ENCODE data around the gene ATP11A.
"Not testable (repeated sequence)": the region's sequence is repeated elsewhere in the genome, so short reads cannot be mapped to it uniquely, and the experiment has no call there.

The ATP11A gene

GRCh38 chr13:112843392-112844111 lies 153.7 kb downstream of the ATP11A start:
- DNase-seq = no peak

- DNase-seq = no peak
Observed at GRCh38 chr13:112844411-112844810, 154.6 kb downstream of the ATP11A start.

DNA sequence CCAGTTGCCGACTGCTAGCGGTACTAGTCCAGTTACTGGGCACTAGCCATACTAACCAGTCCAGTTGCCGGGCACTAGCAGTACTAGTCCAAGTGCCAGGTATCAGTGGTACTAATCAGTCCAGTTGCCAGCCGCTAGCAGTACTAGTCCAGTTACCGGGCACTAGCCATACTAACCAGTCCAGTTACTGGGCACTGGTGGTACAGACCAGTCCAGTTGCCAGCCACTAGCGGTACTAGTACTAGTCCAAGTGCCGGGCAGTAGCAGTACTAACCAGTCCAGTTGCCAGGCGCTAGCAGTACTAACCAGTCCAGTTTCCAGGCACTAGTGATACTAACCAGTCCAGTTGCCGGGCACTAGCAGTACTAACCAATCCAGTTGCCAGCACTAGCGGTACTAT lies 155.0 kb downstream of the ATP11A start:
- no peak for DNase-seq

DNA sequence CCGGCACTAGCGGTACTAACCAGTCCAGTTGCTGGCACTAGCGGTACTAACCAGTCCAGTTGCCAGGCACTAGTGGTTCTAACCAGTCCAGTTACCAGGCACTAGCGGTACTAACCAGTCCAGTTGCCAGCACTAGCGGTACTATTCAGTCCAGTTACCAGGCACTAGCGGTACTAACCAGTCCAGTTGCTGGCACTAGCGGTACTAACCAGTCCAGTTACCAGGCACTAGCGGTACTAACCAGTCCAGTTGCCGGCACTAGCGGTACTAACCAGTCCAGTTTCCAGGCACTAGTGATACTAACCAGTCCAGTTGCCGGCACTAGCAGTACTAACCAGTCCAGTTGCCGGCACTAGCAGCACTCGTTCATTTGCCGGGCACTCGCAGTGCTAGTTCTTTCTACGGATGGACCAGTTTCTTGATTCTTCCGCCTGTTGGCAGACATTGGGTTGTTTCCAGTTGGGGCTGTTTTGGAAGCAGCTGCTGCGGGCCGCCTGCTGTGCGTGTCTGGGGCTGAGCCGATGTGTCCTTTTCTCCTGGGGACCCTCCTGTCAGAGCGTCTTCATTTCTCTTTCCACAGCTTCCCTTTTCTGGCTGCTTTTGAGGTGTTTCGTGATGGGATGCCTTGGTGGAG lies 155.8 kb downstream of the ATP11A start:
- no peak for DNase-seq

GRCh38 chr13:112846411-112847115 lies 156.7 kb downstream of the ATP11A start:
- DNase-seq = no peak

DNA sequence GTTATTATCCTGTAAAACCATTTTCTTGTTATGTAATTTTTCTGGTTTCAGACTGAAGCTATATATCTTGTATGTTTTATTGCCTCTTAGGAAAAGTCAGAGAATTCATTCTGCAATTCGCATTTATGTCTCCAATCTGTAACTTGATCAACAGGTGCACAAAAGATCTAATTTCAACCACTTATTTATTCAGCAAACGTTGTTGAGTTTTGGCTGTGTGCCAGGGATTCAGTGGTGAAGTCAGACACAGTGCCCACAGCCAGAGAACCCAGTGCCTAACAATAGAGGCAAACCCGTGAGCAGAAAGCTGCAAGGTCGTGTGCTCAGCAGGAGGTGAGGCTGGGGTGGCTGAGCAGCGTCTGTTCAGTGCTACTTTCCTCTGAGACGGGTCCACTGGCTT lies 159.7 kb downstream of the ATP11A start:
- no peak for DNase-seq

GRCh38 chr13:112850273-112850672 lies 160.4 kb downstream of the ATP11A start:
- no peak for DNase-seq

DNA sequence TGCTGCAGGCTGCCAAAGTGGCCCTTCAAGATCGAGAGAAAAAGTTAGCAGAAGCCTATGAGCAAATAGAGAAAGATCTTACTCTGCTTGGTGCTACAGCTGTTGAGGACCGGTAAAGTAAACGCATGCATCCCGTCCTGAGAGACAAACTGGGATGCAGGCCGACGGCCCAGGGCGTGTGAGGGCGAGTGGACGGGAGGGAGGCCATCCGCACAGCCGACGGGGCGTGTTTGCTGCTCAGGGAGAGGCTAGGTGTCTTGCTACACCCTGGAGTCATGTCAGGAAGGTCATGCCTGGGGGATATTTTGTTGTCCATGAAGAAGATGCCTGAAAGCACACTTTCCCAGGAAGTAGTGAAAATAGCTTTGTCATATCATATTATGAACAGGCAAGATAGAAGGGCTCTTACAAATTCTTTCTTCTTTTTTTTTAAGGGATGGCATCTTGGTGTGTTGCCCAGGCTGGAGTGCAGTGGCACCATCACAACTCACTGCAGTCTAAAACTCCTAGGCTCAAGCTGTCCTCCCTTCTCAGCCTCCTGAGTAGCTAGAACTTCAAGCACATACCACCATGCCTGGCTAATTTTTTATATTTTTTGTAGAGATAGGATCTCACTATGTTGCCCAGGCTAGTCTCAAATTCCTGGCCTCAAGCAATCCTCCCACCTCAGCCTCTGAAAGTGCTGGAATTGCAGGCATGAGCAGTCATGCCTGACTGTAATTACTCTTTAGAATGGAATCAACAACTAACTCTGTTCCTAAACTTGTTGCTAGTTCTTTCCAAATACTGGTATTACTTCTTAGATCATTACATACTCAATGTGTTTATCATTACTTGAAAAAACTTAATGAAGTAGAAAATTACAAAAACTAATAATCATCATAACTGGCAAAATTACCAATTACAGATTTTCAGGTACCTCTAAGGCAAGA lies 161.5 kb downstream of the ATP11A start:
- no peak for DNase-seq

DNA sequence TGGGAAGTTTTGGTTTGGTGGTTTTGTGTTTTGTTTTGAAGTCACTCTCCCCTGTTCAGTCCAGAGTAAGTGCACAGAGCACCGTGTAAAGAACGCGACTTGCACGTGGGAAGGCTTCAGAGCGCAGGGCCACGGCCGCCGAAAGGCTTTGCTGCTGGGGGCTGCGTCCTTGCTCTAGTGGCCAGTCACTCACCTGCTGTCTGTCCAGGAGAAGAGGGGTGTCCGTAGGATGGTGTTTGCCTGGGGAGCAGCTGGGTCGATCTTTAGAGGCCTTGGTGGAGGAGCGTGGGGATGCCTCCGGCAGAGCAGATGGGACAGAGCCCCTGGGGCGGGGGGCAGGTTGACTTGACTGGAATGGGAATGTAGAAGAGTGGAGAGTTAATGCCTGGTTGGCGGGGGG lies 162.6 kb downstream of the ATP11A start:
- DNase-seq = no peak

DNA sequence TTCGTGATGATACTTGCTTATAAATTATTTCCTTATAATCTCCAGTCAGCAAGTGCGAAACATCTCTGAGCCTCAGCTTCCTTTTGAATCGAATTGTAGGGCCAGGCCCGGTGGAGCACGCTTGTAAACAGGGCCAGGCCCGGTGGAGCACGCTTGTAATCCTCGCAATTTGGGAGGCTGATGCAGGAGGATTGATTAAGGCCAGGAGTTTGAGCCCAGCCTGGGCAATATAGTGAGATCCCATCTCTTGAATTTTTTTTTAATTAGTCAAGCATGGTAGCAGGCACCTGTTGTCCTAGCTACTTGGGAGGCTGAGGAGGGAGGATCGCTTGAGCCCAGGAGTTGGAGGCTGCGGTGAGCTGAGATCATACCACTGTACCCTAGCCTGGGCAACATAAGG lies 163.0 kb downstream of the ATP11A start:
- DNase-seq = no peak

GRCh38 chr13:112854321-112854720 lies 164.5 kb downstream of the ATP11A start:
- no peak for DNase-seq

DNA sequence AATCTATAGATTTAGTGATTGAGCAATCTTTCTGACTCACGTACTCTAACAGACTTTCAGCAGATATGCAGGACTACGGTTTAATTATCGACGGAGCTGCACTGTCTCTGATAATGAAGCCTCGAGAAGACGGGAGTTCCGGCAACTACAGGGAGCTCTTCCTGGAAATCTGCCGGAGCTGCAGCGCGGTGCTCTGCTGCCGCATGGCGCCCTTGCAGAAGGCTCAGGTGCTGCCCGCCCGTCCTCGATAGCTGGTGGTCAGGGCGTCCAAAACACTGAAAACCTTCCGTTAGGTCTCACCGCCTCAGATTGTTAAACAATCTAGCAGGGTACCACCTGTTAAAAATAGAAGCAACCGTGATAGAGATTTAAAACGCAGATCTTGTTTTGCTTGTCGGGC lies 166.0 kb downstream of the ATP11A start:
- DNase-seq = no peak

DNA sequence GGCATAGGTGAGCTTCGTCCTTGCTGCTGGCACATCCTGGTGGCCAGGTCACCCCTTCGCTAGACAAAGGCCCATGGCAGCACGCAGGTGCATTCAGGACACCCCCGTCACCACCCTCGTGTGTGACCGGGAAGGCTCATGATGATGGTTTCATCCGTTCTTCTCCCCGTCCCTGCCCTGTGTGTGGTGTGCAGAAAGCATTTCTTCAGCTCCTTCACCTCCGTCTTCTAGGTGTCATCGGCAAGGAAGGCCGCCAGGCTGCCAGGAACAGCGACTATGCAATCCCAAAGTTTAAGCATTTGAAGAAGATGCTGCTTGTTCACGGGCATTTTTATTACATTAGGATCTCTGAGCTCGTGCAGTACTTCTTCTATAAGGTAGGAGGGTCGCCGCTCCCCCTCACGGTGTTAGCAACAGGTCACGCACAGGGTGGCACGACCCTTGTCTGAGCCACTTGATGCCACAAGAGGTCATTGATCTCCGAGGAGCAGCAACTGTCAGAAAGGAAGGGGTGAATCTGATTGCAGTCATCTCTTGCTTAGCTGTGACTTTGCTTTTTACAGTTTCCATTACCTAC lies 168.2 kb downstream of the ATP11A start:
- no peak for DNase-seq

- DNase-seq = no peak
Observed at GRCh38 chr13:112859128-112859816, 169.4 kb downstream of the ATP11A start.

- no peak for DNase-seq
Observed at GRCh38 chr13:112859817-112860190, 170.0 kb downstream of the ATP11A start.

- DNase-seq = no peak
Observed at GRCh38 chr13:112861876-112862615, 172.2 kb downstream of the ATP11A start.

DNA sequence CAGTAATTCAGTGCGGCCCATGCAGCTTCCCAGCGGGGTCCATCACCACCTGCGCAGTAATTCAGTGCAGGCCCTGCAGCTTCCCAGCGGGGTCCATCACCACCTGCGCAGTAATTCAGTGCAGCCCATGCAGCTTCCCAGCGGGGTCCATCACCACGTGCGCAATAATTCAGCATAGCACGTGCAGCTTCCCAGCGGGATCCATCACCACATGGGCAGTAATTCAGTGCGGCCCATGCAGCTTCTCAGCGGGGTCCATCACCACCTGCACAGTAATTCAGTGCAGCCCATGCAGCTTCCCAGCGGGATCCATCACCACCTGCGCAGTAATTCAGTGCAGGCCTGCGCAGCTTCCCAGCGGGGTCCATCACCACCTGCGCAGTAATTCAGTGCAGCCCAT lies 173.5 kb downstream of the ATP11A start:
- not testable (repeated sequence) for DNase-seq

DNA sequence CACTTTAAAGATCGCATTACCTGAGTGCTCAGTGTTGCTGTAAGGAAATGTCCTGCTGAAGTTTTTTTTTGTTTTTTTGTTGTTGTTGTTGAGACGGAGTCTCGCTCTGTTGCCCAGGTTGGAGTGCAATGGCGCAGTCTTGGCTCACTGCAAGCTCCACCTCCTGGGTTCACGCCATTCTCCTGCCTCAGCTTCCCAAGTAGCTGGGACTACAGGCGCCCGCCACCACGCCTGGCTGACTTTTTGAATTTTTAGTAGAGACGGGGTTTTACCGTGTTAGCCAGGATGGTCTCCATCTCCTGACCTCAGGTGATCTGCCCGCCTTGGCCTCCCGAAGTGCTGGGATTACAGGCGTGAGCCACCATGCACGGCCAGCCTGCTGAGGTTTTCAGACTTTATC lies 175.6 kb downstream of the ATP11A start:
- not testable (repeated sequence) for DNase-seq

GRCh38 chr13:112867301-112867711 lies 177.5 kb downstream of the ATP11A start:
- DNase-seq = no peak

GRCh38 chr13:112868308-112868707 lies 178.5 kb downstream of the ATP11A start:
- no peak for DNase-seq
